HL-60 (cell line): ENCODE results near the gene GALNT17.

Source experiments
- CTCF ChIP-seq: IDR thresholded peaks from one replicate; pipeline ENCODE4 v1.5.1; 2011; ENCODE audit warnings: low read length, control low read depth, inconsistent platforms; ENCODE audit not compliant: insufficient read depth
- GABPA ChIP-seq: IDR thresholded peaks from 2 replicates; pipeline ENCODE4 v1.6.1; 2012; ENCODE audit warnings: low read depth
- POLR2AphosphoS5 ChIP-seq: IDR thresholded peaks from 2 replicates; pipeline ENCODE4 v1.6.1; 2012; ENCODE audit warnings: low read depth
- REST ChIP-seq: IDR thresholded peaks from 2 replicates; pipeline ENCODE4 v1.6.1; 2012; ENCODE audit warnings: low read depth; ENCODE audit not compliant: insufficient replicate concordance
- SPI1 ChIP-seq: IDR thresholded peaks from 2 replicates; pipeline ENCODE4 v1.6.1; 2012; ENCODE audit warnings: low read depth, mild to moderate bottlenecking, borderline replicate concordance

DNA sequence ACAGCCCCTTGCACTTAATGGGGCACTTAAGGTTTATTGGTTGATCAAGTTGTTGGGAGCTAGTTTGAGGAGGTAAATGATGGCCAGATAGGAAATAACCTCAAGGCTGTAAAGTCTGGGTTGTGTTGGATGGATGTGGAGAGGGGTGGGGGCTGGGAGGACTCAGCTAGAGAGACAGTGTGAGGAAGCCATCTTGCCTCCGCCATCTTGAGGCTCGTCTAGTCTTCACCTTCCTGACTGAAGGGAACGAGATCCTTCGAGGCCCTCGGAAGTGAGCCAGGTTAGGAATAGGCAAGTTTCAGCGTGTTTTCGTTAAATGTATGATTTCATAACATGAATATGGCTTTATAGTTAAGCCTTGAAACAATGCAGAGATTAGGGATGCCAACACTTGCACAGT lies 5.5 kb downstream of the GALNT17 start:
- TF ChIP-seq CTCF (no peak), POLR2AphosphoS5 (no peak), GABPA (no peak), SPI1 (no peak), REST (no peak)
